Measurements from ENCODE around the gene CTNNBL1.

Gene CTNNBL1

GRCh38 chr20:37878835-37879599 is 185.2 kb downstream of the CTNNBL1 start:
- H2AFZ ChIP-seq: no peak overlapping the region
- H3K4me1 ChIP-seq: no peaks in the 10 kb centered on the region
- H3K36me3 ChIP-seq (ENCODE audit: control insufficient read depth, insufficient read depth, low read length): no peaks in the 10 kb centered on the region
- no peak overlapping the region for H3K4me2 ChIP-seq (ENCODE audit: low read length)
- no peaks in the 10 kb centered on the region for H3K9me3 ChIP-seq (ENCODE audit: control insufficient read depth, low read length)
- H3K9ac ChIP-seq: no peak overlapping the region
- no peaks in the 10 kb centered on the region for H3K79me2 ChIP-seq
- no peak overlapping the region for H3K4me3 ChIP-seq (ENCODE audit: low read depth, low read length)
- TF ChIP-seq CTCF (IDR thresholded peaks at IDR 0.05): no peak
- H3K27ac ChIP-seq: no peak overlapping the region
- H3K27me3 ChIP-seq (ENCODE audit: control insufficient read depth, insufficient read depth, low read length): no peaks in the 10 kb centered on the region

GRCh38 chr20:37879843-37880242 is 186.0 kb downstream of the CTNNBL1 start:
- no peaks in the 10 kb centered on the region for H3K4me1 ChIP-seq

GRCh38 chr20:37880726-37881591 is 187.1 kb downstream of the CTNNBL1 start:
- H2AFZ ChIP-seq: no peak overlapping the region
- no peaks in the 10 kb centered on the region for H3K9me3 ChIP-seq (ENCODE audit: control insufficient read depth, low read length)
- TF ChIP-seq CTCF (IDR thresholded peaks at IDR 0.05): no peak
- H3K36me3 ChIP-seq (ENCODE audit: control insufficient read depth, insufficient read depth, low read length): no peaks in the 10 kb centered on the region
- H3K4me2 ChIP-seq (ENCODE audit: low read length): no peak overlapping the region
- H3K27ac ChIP-seq: no peak overlapping the region
- no peaks in the 10 kb centered on the region for H3K4me1 ChIP-seq
- no peaks in the 10 kb centered on the region for H3K79me2 ChIP-seq
- H3K27me3 ChIP-seq (ENCODE audit: control insufficient read depth, insufficient read depth, low read length): no peaks in the 10 kb centered on the region
- no peak overlapping the region for H3K4me3 ChIP-seq (ENCODE audit: low read depth, low read length)
- no peak overlapping the region for H3K9ac ChIP-seq

More at GRCh38 chr20:37879843-37880242, 186.0 kb downstream of the CTNNBL1 start:
- H3K4me3 ChIP-seq (ENCODE audit: low read depth, low read length): no peak overlapping the region
- H3K27me3 ChIP-seq (ENCODE audit: control insufficient read depth, insufficient read depth, low read length): no peaks in the 10 kb centered on the region
- no peaks in the 10 kb centered on the region for H3K9me3 ChIP-seq (ENCODE audit: control insufficient read depth, low read length)
- no peaks in the 10 kb centered on the region for H3K36me3 ChIP-seq (ENCODE audit: control insufficient read depth, insufficient read depth, low read length)
- H2AFZ ChIP-seq: no peak overlapping the region
- H3K79me2 ChIP-seq: no peaks in the 10 kb centered on the region
- no peak for TF ChIP-seq CTCF (IDR thresholded peaks at IDR 0.05)
- H3K27ac ChIP-seq: no peak overlapping the region
- no peak overlapping the region for H3K4me2 ChIP-seq (ENCODE audit: low read length)
- no peak overlapping the region for H3K9ac ChIP-seq

GRCh38 chr20:37881601-37882343 is 187.9 kb downstream of the CTNNBL1 start:
- TF ChIP-seq CTCF (IDR thresholded peaks at IDR 0.05): no peak
- H3K79me2 ChIP-seq: no peaks in the 10 kb centered on the region
- H3K36me3 ChIP-seq (ENCODE audit: control insufficient read depth, insufficient read depth, low read length): no peaks in the 10 kb centered on the region
- no peaks in the 10 kb centered on the region for H3K27me3 ChIP-seq (ENCODE audit: control insufficient read depth, insufficient read depth, low read length)
- H2AFZ ChIP-seq: no peak overlapping the region
- H3K4me1 ChIP-seq: no peaks in the 10 kb centered on the region
- H3K27ac ChIP-seq: no peak overlapping the region
- H3K9me3 ChIP-seq (ENCODE audit: control insufficient read depth, low read length): no peaks in the 10 kb centered on the region
- no peak overlapping the region for H3K4me3 ChIP-seq (ENCODE audit: low read depth, low read length)
- no peak overlapping the region for H3K9ac ChIP-seq
- H3K4me2 ChIP-seq (ENCODE audit: low read length): no peak overlapping the region
